H9 (cell line): ENCODE results near the gene TEX26. TPM values are rescaled to one million over a fixed set of nuclear protein-coding genes. Genes with fewer than 3 reads are reported as not detected.

Experiments
- DNase-seq: peaks from one replicate; pipeline ENCODE4 v3.0.0-alpha.2; 2017
- H2AFZ ChIP-seq: one replicate; pipeline ENCODE4 v1.6.1; 2013; ENCODE audit warnings: mild to moderate bottlenecking, low read length, control low read depth, moderate library complexity
- H2AK5ac ChIP-seq: 2 replicates; pipeline ENCODE4 v1.6.1; 2013; ENCODE audit warnings: low read length, control low read depth, mixed read lengths; ENCODE audit not compliant: insufficient read length
- H2BK120ac ChIP-seq: one replicate; pipeline ENCODE4 v1.6.1; 2013; ENCODE audit warnings: low read depth, mild to moderate bottlenecking, low read length, control low read depth, inconsistent platforms; ENCODE audit not compliant: poor library complexity, severe bottlenecking
- H2BK12ac ChIP-seq: 2 replicates; pipeline ENCODE4 v1.6.1; 2013; ENCODE audit warnings: low read length, control low read depth, mixed read lengths, low read depth; ENCODE audit not compliant: insufficient read length
- H2BK15ac ChIP-seq: 2 replicates; pipeline ENCODE4 v1.6.1; 2013; ENCODE audit warnings: low read depth, low read length, control low read depth
- H2BK20ac ChIP-seq: one replicate; pipeline ENCODE4 v1.6.1; 2013; ENCODE audit warnings: low read depth, mild to moderate bottlenecking, low read length, control low read depth, inconsistent platforms; ENCODE audit not compliant: poor library complexity, severe bottlenecking
- H2BK5ac ChIP-seq: 2 replicates; pipeline ENCODE4 v1.6.1; 2013; ENCODE audit warnings: low read length, control low read depth, mixed read lengths; ENCODE audit not compliant: insufficient read length
- H3K14ac ChIP-seq: 2 replicates; pipeline ENCODE4 v1.6.1; 2013; ENCODE audit warnings: low read length, control low read depth; ENCODE audit not compliant: insufficient read depth
- H3K18ac ChIP-seq: 2 replicates; pipeline ENCODE4 v1.6.1; 2013; ENCODE audit warnings: low read depth, mild to moderate bottlenecking, mixed read lengths, low read length, control low read depth; ENCODE audit not compliant: insufficient read length
- H3K23ac ChIP-seq: 2 replicates; pipeline ENCODE4 v1.6.1; 2013; ENCODE audit warnings: low read length, control low read depth, mixed read lengths, low read depth; ENCODE audit not compliant: insufficient read length
- H3K23me2 ChIP-seq: 2 replicates; pipeline ENCODE4 v1.6.1; 2013; ENCODE audit warnings: low read depth, mild to moderate bottlenecking, mixed read lengths, low read length, control low read depth; ENCODE audit not compliant: insufficient read length, poor library complexity, severe bottlenecking
- H3K27ac ChIP-seq: 2 replicates; pipeline ENCODE4 v1.5.1; 2013; ENCODE audit warnings: low read length, control low read depth, mixed read lengths, low read depth; ENCODE audit not compliant: insufficient read length
- H3K27me3 ChIP-seq: 2 replicates; pipeline ENCODE4 v1.6.1; 2013; ENCODE audit warnings: low read length, control low read depth, inconsistent platforms; ENCODE audit not compliant: insufficient read depth
- H3K4ac ChIP-seq: 2 replicates; pipeline ENCODE4 v1.6.1; 2013; ENCODE audit warnings: low read depth, mild to moderate bottlenecking, control low read depth, inconsistent platforms, low read length, moderate library complexity
- H3K4me1 ChIP-seq: 2 replicates; pipeline ENCODE4 v1.6.1; 2013; ENCODE audit warnings: low read length, control low read depth, inconsistent platforms; ENCODE audit not compliant: insufficient read depth
- H3K4me2 ChIP-seq: 2 replicates; pipeline ENCODE4 v1.6.1; 2013; ENCODE audit warnings: low read length, control low read depth, mixed read lengths; ENCODE audit not compliant: insufficient read length, insufficient read depth
- H3K56ac ChIP-seq: 2 replicates; pipeline ENCODE4 v1.6.1; 2013; ENCODE audit warnings: low read depth, mild to moderate bottlenecking, mixed read lengths, low read length, control low read depth; ENCODE audit not compliant: insufficient read length
- H3K79me1 ChIP-seq: 2 replicates; pipeline ENCODE4 v1.6.1; 2013; ENCODE audit warnings: low read depth, mild to moderate bottlenecking, moderate library complexity, low read length, control low read depth, inconsistent platforms; ENCODE audit not compliant: insufficient read depth, poor library complexity, severe bottlenecking
- H3K79me2 ChIP-seq: 2 replicates; pipeline ENCODE4 v1.6.1; 2013; ENCODE audit warnings: low read length, control low read depth, inconsistent platforms; ENCODE audit not compliant: insufficient read depth
- H3K9ac ChIP-seq: 2 replicates; pipeline ENCODE4 v1.6.1; 2013; ENCODE audit warnings: low read length, control low read depth, mixed read lengths; ENCODE audit not compliant: insufficient read length; ENCODE audit errors: extremely low read depth
- H3K9me3 ChIP-seq: one replicate; pipeline ENCODE4 v1.6.1; 2013; ENCODE audit warnings: low read depth, low read length, inconsistent platforms; ENCODE audit not compliant: control insufficient read depth
- H3T11ph ChIP-seq: one replicate; pipeline ENCODE4 v1.6.1; 2013; ENCODE audit warnings: mild to moderate bottlenecking, low read length, control low read depth, inconsistent platforms
- H4K20me1 ChIP-seq: one replicate; pipeline ENCODE4 v1.6.1; 2013; ENCODE audit not compliant: control insufficient read depth, insufficient read length, insufficient read depth
- H4K5ac ChIP-seq: 2 replicates; pipeline ENCODE4 v1.6.1; 2013; ENCODE audit warnings: low read depth, mild to moderate bottlenecking, mixed read lengths, low read length, control low read depth; ENCODE audit not compliant: insufficient read length
- H4K8ac ChIP-seq: replicated peaks from 2 replicates; pipeline ENCODE4 v1.6.1; 2013; ENCODE audit warnings: low read length, control low read depth, mixed read lengths, low read depth; ENCODE audit not compliant: insufficient read length
- H4K91ac ChIP-seq: 2 replicates; pipeline ENCODE4 v1.6.1; 2013; ENCODE audit warnings: low read depth, mild to moderate bottlenecking, moderate library complexity, mixed read lengths, low read length, control low read depth; ENCODE audit not compliant: insufficient read length
- H3K27ac Mint-ChIP-seq, 3 experiments: 2 replicates in 2 of 3; 3 replicates in 1 of 3; pipeline ENCODE4 v1.8.0; 2020 to 2021; ENCODE audit warnings: mixed read lengths in 3 of 3, mild to moderate bottlenecking in 1 of 3, moderate library complexity in 1 of 3
- H3K27me3 Mint-ChIP-seq: 2 replicates; pipeline ENCODE4 v1.8.0; 2021; ENCODE audit warnings: low read depth, mild to moderate bottlenecking, moderate library complexity, mixed read lengths
- H3K36me3 Mint-ChIP-seq, 3 experiments: 2 replicates in 2 of 3; 3 replicates in 1 of 3; pipeline ENCODE4 v1.8.0; 2020 to 2021; ENCODE audit warnings: low read depth in 3 of 3, mixed read lengths in 3 of 3; ENCODE audit not compliant: insufficient read depth in 1 of 3
- H3K4me1 Mint-ChIP-seq, 2 experiments: 2 replicates each; pipeline ENCODE4 v1.8.0; 2020; ENCODE audit warnings: mixed read lengths in 2 of 2
- H3K4me3 Mint-ChIP-seq, 2 experiments: 2 replicates in 1 of 2; 3 replicates in 1 of 2; pipeline ENCODE4 v1.8.0; 2020 to 2021; ENCODE audit warnings: mild to moderate bottlenecking in 2 of 2, mixed read lengths in 2 of 2, moderate library complexity in 1 of 2
- H3K9me3 Mint-ChIP-seq, 2 experiments: 2 replicates in 1 of 2; 3 replicates in 1 of 2; pipeline ENCODE4 v1.8.0; 2020; ENCODE audit warnings: mild to moderate bottlenecking in 2 of 2, mixed read lengths in 2 of 2, moderate library complexity in 1 of 2
- CTCF ChIP-seq: fragments of 200-600 bp; sonication (generic); conservative IDR thresholded peaks from 3 replicates; pipeline ENCODE4 v1.8.0; 2021; ENCODE audit warnings: antibody characterized with exemption, mild to moderate bottlenecking
- WGBS: extraction: QIAGEN DNeasy Blood & Tissue Kit; methylation state at CpG from one replicate; pipeline ENCODE4 v1.1.7; 2013; ENCODE audit warnings: missing lambda C conversion rate, low lambda C conversion rate, mixed read lengths; ENCODE audit not compliant: insufficient read length; ENCODE audit errors: extremely low coverage; 5-methylcytosine and 5-hydroxymethylcytosine counted together
- total RNA-seq: library from RNA; stranded (reverse); gene quantifications from 2 replicates; pipeline ENCODE4 v1.2.1, GENCODE V29; 2021

TEX26 gene
- total RNA-seq, 1 experiment from 2014 or later: not detected

GRCh38 chr13:30924721-30925120 is 7.7 kb upstream of the TEX26 start:
- peaks cover 8 to 13% of the 10 kb centered on the region in 2 experiments for H3K4me1 Mint-ChIP-seq
- Histone ChIP-seq H2AFZ (no peak overlapping the region), H4K8ac (no peak overlapping the region), H3K18ac (no peak overlapping the region), H3K56ac (no peak overlapping the region), H2AK5ac (no peak overlapping the region), H3K14ac (no peak overlapping the region), H3K23ac (no peak overlapping the region), H3K9me3 (no peaks in the 10 kb centered on the region), H3K4me1 (no peaks in the 10 kb centered on the region), H2BK20ac (no peak overlapping the region), H2BK15ac (no peak overlapping the region), H4K91ac (no peak overlapping the region), H2BK120ac (no peak overlapping the region), H3K4me2 (no peak overlapping the region), H2BK5ac (no peak overlapping the region), H4K20me1 (no peaks in the 10 kb centered on the region), H3K9ac (no peak overlapping the region), H2BK12ac (no peak overlapping the region), H3T11ph (no peak overlapping the region), H3K79me1 (no peaks in the 10 kb centered on the region), H3K4ac (no peak overlapping the region), H3K23me2 (no peaks in the 10 kb centered on the region), H3K79me2 (no peaks in the 10 kb centered on the region), H3K27me3 (no peaks in the 10 kb centered on the region), H4K5ac (no peak overlapping the region), H3K27ac (no peak overlapping the region)
- no peak for DNase-seq
- WGBS: no CpG with 5 or more reads among the region's 3 CpGs
- no peaks in the 10 kb centered on the region for H3K9me3 Mint-ChIP-seq
- H3K27me3 Mint-ChIP-seq: no peaks in the 10 kb centered on the region
- H3K27ac Mint-ChIP-seq: no peak overlapping the region
- TF ChIP-seq CTCF: no peak
- no peak overlapping the region for H3K4me3 Mint-ChIP-seq
- no peaks in the 10 kb centered on the region for H3K36me3 Mint-ChIP-seq
